ENCODE data around the gene NUDCD3. TPM values are rescaled to one million over a fixed set of nuclear protein-coding genes. Genes with fewer than 3 reads are reported as not detected.

Gene NUDCD3
- total RNA-seq, 4 donors from 2014 or later = 53.3 to 87.9 (median 73.2) TPM

DNA sequence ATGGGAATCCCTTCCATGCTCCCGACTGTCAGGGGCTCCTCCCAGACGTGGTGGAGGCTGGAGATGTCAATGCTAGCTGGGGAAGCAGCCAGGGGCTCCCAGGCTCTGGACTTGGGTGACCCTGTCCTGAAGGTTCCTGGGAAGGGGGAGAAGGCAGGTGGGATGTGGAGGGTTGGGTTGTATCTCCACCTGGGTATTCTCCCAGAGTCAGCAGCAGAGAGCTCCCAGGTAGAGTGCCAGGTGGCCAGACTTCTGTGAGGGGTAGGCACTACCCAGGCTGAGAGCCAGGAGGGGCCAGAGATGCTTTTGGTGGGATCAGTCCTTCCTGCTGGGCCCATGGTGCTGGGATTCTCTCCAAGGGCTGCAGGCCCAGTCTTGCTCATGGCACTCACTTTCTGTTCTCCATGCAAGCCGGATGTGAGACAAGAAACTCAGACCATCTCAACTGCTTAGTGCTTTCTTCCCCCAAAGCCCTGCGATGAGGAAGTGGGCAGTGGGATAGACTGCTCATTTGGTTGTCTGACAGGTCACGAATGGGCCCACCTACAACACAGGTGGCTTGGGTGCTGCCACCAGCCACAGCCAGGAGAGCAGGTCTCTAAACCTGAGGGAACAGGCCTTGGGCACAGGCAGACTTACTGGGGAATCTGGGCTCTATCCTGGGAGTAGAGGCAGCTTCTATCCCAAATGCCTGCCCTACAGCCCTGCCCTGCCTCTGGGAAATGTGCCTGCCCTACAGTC lies 112.6 kb downstream of the NUDCD3 start:
- H3K4me3 ChIP-seq (ENCODE audit: low read depth, poor library complexity, severe bottlenecking) = no peak overlapping the region
- WGBS, 2 donors = 58 to 64% methylated on average over 5 of the region's 5 CpGs

DNA sequence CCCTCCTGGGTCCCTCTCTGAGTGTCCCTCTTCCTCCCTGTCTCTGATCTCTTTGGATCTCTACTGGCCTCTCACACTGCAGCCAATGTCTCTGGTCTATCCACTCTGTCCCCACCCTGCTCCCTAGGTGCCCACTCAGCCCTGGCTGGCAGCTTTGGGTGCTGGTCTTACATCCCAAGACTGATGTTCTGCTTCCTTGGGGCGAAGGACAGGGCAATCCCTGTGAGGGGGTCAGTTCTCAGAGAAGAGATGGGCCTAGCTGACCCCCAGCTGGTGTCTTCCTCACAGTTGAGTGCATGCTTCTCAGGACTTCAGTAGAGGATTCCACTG lies 113.4 kb downstream of the NUDCD3 start:
- no peak overlapping the region for H3K4me3 ChIP-seq (ENCODE audit: low read depth, poor library complexity, severe bottlenecking)
- DNase-seq (ENCODE audit: low spot score in 2 of 2) = peak in 1 of 2 donors; percentile 83
- intact Hi-C loops (cut with DNase I; ENCODE audit: low total_unique reads) = loop anchor here (10.0 kb wide), 1 partner anchor 58 kb away; no protein-coding TSS in a partner anchor
- TF ChIP-seq, protein P1, sequence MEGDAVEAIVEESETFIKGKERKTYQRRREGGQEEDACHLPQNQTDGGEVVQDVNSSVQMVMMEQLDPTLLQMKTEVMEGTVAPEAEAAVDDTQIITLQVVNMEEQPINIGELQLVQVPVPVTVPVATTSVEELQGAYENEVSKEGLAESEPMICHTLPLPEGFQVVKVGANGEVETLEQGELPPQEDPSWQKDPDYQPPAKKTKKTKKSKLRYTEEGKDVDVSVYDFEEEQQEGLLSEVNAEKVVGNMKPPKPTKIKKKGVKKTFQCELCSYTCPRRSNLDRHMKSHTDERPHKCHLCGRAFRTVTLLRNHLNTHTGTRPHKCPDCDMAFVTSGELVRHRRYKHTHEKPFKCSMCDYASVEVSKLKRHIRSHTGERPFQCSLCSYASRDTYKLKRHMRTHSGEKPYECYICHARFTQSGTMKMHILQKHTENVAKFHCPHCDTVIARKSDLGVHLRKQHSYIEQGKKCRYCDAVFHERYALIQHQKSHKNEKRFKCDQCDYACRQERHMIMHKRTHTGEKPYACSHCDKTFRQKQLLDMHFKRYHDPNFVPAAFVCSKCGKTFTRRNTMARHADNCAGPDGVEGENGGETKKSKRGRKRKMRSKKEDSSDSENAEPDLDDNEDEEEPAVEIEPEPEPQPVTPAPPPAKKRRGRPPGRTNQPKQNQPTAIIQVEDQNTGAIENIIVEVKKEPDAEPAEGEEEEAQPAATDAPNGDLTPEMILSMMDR (IDR thresholded peaks at IDR 0.05) = no peak
- no peak for TF ChIP-seq POLR2A (IDR thresholded peaks at IDR 0.05)
- 85 to 100% methylated on average over 1 of the region's 1 CpG for WGBS, 2 donors

More for the DNA sequence above, 112.6 kb downstream of the NUDCD3 start:
- intact Hi-C loops (cut with DNase I; ENCODE audit: low total_unique reads) = loop anchor here (10.0 kb wide), 1 partner anchor 57 kb away; no protein-coding TSS in a partner anchor
- DNase-seq (ENCODE audit: low spot score in 2 of 2) = peak in 1 of 2 donors; percentile 76
- TF ChIP-seq POLR2A (IDR thresholded peaks at IDR 0.05) = no peak
- TF ChIP-seq, protein P1 (IDR thresholded peaks at IDR 0.05) = no peak

DNA sequence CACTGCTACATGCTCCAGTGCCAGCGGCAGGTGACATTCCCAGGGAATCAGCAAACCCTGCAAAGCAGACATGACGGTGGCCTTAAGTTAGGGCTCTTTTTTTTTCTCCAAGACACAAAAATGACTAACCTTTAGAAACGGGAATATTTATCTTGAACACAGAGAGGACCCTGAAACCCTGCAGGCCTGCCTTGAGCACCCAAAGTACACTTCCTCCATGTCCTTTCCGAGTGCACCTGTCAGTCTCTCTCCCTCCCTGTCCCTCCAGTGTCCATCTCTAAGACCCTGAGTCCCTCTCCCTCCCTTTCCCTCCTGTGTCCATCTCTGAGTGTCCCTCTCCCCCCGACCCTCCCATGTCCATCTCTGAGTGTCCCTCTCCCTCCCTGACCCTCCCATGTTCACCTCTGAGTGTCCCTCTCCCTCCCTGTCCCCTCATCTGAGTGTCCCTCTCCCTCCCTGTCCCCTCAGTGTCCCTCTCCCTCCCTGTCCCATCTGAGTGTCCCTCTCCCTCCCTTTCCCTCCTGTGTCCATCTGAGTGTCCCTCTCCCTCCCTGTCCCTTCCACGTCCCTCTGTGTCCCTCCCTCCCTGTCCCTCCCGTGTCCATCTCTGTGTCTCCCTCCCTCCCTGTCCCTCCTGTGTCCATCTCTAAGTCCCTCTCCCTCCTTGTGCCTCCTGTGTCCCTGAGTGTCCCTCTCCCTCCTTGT lies 113.9 kb downstream of the NUDCD3 start:
- WGBS, 2 donors = 60 to 65% methylated on average over 7 of the region's 7 CpGs
- intact Hi-C loops (cut with DNase I; ENCODE audit: low total_unique reads) = loop anchor here (10.0 kb wide), 1 partner anchor 58 kb away; no protein-coding TSS in a partner anchor
- peak in 1 of 2 donors; percentile 71 for DNase-seq (ENCODE audit: low spot score in 2 of 2)
- H3K4me3 ChIP-seq (ENCODE audit: low read depth, poor library complexity, severe bottlenecking) = no peak overlapping the region
- TF ChIP-seq POLR2A (IDR thresholded peaks at IDR 0.05) = no peak
- TF ChIP-seq, protein P1 (IDR thresholded peaks at IDR 0.05) = no peak

DNA sequence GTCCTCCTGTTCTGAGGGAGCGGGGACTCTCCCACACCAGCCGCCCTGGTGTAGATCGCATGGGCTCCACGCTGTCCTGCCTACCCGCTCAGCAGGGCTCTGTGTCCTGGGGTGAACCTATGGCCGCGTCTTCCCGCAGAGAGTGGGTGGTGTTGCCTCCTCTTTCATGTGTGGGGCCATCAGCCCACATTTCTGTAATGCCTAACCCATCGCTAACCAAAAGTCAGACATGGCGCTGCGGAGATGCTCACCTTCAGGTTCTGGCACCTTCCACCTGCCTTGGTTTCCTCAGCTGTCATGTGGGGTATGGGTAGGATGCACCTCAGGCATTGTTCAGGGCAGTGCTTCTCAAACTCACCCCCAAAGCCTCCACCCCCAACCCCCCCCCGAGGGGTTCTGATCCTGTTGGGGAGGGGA lies 114.5 kb downstream of the NUDCD3 start:
- no peak for TF ChIP-seq POLR2A (IDR thresholded peaks at IDR 0.05)
- TF ChIP-seq, protein P1 (IDR thresholded peaks at IDR 0.05) = no peak
- intact Hi-C loops (cut with DNase I; ENCODE audit: low total_unique reads) = loop anchor here (10.0 kb wide), 1 partner anchor 59 kb away; no protein-coding TSS in a partner anchor
- 80 to 86% methylated on average over 12 of the region's 12 CpGs for WGBS, 2 donors
- no peak overlapping the region for H3K4me3 ChIP-seq (ENCODE audit: low read depth, poor library complexity, severe bottlenecking)
- DNase-seq (ENCODE audit: low spot score in 2 of 2) = peak in 1 of 2 donors; percentile 67

DNA sequence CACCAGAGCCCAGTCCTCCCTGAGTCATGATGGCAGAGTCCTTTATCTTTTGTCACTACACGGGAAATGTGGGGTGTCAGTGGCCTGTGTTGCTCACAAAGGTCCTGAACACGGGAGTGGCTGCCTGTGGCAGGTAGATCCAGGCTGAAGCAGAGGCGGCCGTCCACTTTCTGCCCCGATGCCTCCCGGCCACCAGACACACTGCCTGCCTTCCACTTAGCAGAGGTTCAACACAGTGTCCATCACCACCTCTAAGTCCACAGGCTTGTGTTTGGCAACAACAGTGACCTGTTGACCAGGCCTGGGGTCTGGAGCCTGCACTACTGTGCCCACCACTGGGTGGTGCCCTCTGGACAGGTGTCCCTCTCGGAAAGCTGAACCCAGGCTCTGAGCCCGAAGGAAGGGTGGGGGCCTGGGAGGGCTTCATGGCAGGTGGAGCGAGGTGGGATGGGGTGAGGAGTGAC lies 115.2 kb downstream of the NUDCD3 start:
- intact Hi-C loops (cut with DNase I; ENCODE audit: low total_unique reads) = loop anchor here (10.0 kb wide), 1 partner anchor 60 kb away; no protein-coding TSS in a partner anchor
- WGBS, 2 donors = 69 to 81% methylated on average over 9 of the region's 9 CpGs
- peak in 1 of 2 donors; percentile 58 for DNase-seq (ENCODE audit: low spot score in 2 of 2)
- TF ChIP-seq, protein P1 (IDR thresholded peaks at IDR 0.05) = no peak
- no peak for TF ChIP-seq POLR2A (IDR thresholded peaks at IDR 0.05)
- H3K4me3 ChIP-seq (ENCODE audit: low read depth, poor library complexity, severe bottlenecking) = no peak overlapping the region
